HG02678 (cell line): ENCODE results near the gene PACS1.
"Not testable (repeated sequence)": the region's sequence is repeated elsewhere in the genome, so short reads cannot be mapped to it uniquely, and the experiment has no call there.

ENCODE experiments used
- ATAC-seq: cut with Tn5 transposase; IDR thresholded peaks from one replicate; pipeline ENCODE4 v1.9.1; 2021; ENCODE audit warnings: mild to moderate bottlenecking, moderate library complexity; ENCODE audit not compliant: unreplicated experiment

The PACS1 gene

DNA sequence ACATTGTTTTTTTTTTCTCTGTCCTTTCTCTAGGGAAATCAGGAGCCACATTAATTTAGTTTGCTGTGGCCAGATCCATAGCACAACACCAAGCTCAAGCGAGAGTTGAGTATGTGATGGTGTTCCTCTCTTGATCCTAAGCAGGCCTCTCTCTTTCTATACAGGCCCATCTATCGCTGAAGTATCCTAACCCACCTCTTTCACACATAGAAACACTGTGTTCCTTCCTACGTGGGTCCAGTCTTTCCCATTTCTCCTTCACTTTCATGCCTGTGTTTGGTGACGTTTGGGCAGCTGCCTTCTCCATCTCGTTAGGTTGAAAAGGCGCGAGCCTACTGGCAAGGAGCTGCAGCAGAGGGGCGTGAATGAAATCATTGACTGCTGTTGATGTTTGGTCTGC lies 2.4 kb downstream of the PACS1 start:
- no peak for ATAC-seq

DNA sequence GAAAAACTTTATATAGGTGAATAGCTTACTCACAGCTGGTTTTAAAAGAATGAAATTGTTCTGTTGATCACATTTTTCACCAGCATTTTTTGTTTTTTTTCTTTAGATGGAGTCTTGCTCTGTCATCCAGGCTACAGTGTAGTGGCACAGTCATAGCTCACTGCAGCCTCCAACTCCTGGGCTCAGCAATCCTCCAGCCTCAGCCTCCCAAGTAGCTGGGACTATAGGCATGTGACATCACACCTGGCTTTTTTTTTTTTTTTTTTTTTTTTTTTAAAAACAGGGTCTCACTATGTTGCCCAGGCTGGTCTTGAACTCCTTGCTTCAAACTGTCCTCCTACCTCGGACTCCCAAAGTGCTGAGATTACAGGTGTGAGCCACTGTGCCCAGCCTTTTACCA lies 3.6 kb downstream of the PACS1 start:
- ATAC-seq: no peak

DNA sequence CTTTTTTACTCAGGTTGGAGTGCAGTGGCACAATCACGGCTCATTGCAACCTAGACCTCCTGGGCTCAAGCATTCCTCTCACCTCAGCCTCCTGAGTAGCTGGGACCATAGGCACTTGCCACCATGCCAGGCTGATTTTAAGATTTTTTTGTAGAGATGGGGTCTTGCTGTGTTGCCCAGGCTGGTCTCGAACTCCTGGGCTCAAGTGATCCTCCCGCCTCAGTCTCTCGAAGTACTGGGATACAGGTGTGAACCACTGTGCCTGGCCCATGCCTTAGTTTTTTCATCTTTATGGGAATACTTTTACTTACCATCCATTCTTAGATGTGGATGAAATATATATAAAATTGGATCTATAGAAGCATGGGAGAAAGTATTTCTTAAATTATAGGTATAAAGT lies 5.2 kb downstream of the PACS1 start:
- ATAC-seq: no peak

DNA sequence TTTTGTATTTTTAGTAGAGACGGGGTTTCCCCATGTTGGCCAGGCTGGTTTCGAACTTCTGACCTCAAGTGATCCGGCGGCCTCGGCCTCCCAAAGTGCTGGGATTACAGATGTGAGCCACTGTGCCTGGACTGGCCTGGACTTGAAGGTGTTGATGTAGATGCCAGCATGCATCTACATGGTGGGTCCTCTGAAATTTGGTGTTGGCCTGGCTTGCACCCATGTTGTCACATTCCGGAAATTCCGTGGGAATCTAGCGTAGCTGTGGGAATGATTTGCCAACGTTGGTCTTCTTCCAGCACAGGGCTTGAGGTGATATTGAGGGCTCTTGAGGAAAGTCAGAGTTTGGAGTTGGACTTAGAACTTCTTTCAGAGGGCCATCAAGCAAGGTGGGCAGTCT lies 6.5 kb downstream of the PACS1 start:
- no peak for ATAC-seq

DNA sequence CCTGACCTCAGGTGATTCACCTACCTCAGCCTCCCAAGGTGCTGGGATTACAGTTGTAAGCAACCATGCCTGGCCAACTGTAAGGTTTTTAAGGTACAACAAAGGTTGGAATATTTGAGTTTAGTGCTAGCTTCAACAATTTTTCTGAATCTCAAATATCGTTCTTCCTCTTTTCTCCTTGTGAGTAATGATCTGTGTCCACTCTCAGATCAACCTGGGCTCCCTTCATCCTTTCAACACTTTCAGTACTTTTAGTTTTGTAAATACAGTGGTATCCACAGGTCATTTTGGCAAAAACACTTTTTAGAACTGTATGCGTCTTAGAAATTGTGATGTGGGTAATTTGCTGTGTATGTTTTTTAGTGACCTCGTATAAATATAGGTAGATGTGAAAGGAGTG lies 7.9 kb downstream of the PACS1 start:
- no peak for ATAC-seq

DNA sequence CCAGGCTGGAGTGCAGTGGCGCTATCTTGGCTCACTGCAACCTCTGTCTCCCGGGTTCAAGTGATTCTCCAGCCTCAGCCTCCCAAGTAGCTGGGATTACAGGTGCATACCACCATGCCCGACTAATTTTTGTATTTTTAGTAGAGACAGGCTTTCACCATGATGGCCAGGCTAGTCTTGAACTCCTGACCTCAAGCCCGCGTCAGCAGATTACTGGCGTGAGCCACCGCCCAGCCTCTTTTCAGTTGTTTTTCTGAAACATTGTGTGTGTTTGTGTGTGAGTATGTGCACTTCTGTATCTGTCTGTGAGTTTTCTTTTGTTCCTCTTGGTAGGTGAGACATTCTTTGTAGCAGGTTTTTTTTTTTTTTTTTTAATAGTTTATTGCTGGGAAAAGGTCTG lies 8.9 kb downstream of the PACS1 start:
- ATAC-seq: not testable (repeated sequence)

DNA sequence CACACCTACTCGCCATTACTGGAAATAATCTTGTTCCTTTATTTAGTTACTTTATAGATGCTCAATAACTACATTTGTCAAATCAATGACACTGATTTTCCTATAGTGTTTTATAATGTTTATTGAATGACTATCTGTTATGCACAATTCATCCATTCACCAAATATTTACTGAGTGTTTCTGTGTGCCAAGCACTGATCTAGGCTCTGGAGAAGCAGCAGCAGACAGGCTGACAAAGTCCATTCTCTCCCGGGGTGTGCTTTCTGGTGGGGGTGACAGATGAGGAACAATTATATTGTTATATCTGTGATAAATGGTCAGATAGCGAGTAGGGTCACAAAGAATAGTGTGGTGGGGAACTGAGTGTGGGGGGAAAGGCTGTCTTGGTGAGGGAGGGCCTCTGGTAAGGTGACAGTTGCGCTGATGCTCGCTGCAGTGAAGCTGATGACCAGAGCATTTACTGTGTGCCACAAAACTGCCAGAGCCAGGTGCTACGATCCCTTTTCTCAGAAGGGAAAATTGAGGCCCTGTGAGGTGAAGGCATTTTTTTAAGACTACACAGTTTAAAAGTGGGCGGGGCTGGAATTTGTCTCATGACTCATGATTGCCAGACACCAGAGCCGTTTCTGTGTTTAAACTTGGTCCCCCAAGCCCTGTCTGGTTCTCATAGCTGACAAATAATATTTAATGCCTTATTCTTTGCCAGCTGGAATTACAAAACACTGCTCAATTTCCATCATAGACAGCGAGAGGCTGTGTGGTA lies 10.2 kb downstream of the PACS1 start:
- ATAC-seq: no peak

DNA sequence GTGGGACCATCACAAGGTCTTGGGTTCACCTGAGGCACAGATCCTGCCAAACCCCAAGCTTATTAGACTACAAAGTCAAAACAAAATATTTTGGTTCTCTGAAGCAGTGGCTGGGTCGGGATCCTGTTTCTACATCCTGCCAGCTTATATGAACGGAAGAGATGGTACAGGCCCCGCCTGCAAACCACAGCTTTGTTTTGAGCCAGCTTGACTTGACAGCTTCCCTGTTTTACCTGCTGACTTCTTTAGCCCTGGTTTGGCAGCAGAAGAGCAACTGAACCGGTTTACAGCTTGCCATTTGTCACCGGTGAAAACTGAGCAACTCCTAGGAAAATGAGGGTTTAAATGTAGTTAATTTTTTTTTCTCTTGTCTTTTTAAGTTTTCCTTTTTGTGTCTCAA lies 11.4 kb downstream of the PACS1 start:
- no peak for ATAC-seq

DNA sequence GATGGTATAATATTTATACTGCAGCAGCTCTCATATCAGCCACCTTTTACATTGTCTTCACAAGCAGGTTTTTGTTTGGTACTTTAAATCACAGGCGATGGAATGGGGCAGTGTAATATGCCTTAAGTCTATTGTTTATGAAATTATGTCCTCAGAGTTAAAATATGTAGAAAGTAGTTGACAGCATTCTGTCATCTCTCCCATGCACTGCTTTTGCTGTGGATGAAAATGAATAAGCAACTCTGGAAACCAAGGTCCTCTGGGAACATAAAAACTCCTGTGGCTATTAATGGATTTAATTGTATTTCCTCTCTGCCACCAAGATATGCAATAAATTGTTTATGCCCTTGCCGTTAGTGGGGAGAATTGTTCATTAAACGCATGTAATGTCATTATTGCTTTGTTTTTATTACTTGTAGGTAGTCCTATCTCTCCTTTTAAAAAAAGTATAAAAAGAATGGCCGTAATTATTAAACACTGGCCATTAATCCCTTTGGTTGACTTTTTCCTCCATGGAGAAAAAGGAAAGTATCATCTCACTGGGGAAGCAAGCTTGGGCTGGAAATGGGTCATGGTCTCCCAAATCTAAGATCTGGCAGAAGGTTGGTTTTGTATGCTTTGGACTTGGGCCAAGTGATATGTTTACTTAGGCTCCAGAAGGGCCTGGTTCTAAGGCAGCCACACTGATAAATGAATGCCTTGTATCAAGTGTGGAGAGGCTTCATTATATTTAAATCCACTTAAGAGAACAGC lies 13.1 kb downstream of the PACS1 start:
- no peak for ATAC-seq

DNA sequence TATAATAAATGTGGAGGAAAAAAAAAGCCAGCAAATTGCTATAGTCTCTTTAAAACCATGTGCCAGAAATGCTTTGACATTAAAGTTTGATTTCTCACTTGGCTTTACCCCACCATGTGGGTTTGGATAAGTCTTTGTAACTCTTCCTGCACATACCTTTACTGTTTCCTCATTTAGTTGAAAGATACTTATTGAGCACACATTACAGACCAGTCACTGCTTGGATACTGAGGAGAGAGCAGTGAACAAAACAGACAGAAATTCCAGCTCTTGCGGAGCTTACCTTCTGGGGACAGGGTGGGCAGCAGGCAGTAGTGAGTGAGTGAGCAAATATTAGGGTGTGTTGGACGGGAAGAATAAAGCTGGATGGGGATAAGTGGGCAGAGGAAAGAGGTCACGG lies 13.7 kb downstream of the PACS1 start:
- ATAC-seq: no peak

DNA sequence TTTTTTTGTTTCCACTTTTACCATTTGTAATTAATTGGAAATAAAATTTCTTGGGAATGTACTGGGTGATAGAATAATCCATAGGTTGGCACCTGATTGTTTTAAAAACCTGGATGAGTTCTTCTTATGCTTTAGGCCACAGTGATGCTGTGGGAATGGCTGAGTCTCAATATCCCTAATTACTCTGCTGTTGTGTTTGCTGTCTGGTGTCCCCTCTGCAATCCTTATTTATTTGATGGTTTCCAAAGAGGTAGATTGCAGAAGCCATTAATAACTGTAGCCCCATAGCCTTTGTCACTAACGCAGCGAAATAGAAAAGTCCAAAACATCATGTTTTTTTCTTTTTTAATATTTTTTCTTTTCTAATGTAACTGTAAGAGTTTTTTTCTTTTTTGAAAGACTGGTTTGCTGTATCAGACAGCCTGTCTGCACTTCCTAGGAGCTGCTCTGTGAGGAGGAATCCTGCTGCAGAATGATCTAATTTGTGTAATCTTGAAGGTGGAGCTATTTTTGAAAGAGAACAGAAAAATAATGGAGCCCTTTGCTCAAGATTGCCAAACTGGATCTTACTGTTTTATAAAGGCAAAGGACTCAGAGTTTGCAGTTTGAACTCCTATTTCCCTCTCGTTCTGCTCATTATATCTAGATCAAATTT lies 14.9 kb downstream of the PACS1 start:
- ATAC-seq: no peak

DNA sequence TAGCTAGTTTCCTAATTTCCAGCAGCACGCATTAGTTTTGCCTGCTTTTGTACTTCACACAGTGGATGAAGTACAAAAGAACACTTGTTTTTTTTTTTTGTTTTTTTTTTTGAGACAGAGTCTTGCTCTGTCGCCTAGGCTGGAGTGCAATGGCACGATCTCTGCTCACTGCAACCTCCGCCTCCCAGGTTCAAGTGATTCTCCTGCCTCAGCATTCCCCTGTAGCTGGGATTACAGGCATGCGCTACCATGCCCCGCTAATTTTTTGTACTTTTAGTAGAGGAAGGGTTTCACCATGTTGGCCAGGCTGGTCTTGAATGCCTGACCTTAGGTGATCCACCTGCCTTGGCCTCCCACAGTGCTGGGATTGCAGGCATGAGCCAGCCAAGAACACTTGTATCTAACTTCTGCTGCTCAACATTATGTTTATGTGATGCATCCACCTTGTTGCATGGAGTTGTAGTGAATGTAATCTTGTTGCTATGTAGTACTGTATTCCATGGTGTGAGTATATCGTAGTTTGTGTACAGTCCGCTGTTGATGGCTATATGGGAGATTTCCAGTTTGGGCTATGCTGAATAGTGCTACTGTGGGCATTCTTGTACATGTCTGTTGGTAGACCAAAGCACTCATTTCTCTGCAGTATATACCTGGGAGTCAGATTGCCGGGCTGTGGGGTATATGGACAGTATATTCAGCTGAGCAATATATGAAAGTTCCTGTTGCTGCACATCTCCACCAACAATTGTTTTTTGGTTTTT lies 17.3 kb downstream of the PACS1 start:
- no peak for ATAC-seq

DNA sequence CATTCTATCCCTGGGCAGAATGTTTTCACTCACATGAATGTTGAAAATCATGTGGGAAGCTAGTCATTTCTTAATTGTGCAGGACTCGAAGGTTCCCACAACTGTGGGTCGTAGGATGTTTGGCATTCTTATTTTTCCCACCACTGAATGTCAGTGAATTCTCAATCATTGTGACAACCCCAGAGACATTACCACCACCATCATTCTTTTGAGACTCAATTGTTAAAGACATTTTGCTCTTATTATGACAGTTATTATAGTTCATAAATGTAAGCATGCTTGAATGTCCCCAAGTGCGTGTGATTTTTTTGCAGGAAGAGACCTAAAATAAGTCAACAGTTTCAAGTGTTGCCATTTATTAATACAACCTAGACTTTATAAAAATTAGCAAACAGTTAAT lies 19.0 kb downstream of the PACS1 start:
- ATAC-seq: no peak

DNA sequence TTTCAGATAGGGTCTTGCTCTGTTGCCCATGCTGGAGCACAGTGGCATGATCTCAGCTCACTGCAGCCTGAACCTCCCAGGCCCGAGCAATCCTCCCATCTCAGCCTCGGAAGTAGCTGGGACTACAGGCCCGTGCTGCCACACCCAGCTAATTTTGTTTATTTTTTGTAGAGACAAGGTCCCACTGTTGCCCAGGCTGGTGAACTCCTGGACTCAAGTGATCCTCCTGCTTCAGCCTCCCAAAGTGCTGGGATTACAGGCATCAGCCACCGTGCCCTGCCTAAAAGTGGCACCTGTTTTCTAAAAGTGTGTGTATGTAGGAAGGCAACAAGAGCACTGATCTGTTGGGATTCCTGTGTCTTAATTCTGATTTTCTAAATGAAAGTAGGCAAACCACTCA lies 20.2 kb downstream of the PACS1 start:
- ATAC-seq: no peak

DNA sequence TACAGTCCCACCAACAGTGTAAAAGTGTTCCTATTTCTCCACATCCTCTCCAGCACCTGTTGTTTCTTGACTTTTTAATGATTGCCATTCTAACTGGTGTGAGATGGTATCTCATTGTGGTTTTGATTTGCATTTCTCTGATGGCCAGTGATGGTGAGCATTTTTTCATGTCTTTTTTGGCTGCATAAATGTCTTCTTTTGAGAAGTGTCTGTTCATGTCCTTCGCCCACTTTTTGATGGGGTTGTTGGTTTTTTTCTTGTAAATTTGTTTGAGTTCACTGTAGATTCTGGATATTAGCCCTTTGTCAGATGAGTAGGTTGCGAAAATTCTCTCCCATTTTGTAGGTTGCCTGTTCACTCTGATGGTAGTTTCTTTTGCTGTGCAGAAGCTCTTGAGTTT lies 22.1 kb downstream of the PACS1 start:
- ATAC-seq: not testable (repeated sequence)

DNA sequence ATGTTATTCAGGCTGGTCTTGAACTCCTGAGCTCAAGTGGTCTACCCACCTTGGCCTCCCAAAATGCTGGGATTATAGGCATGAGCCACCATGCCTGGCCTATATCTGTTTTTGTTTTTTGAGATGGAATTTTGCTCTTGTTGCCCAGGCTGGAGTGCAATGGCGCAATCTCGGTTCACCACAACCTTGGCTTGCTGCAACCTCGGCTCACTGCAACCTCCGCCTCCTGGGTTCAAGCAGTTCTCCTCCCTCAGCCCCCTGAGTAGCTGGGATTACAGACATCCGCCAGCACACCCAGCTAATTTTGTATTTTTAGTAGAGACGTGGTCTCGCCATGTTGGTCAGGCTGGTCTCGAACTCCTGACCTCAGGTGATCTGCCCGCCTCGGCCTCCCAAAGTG lies 29.7 kb downstream of the PACS1 start:
- ATAC-seq: not testable (repeated sequence)

DNA sequence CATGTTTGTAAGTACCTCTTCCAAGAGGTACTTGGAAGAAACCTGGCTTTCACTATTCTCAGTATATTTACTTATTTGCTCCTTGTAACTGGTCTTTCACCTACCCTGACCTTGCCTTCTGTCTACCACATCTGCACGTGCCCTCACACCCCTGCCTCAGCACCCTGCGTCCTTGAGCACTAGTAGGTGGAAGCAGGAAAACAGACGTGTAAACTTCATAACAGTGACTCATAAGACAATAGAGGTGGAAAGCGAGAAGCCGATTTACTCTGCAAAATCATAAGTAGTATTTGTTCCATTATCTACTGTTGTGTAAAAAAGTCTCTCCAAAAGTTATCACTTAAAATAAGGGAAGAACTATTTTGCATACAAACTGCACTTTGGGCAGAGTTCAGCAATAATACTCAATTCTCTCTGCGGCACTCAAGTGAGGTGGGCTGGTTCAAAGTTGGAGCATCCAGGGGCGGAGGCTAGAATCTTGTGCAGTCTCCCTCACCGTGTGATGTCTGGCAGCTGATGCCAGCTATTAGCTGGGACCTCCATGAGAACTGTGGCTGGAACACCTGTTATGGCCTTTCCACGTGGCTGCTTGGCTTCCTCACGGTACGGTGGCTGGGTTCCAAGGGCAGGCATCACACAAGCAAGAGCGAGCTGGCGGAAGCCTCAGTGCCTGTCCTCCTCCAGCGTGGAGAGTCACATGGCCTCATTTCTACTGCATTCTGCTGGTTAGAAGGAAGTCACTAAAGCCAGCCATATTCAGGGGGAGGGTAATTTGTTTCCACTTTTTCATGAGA lies 30.4 kb downstream of the PACS1 start:
- ATAC-seq: no peak

DNA sequence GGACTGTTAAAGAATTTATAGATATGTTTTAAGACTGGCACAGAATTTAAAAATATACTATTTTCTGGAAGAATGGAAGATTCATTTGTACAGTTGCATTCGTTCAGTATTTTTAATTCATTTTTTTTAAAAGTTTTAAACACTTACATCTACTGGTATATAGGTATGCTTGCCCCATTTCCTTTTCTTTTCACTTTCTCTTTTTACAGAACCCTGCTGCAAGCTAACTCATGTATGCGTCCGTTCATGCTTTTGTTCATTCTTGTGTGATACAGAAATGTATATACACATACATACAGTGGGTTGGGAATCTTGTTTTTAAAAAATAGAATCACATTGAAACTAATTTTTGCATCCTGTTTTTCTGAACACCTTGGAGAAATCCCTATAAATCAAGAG lies 31.0 kb downstream of the PACS1 start:
- no peak for ATAC-seq

DNA sequence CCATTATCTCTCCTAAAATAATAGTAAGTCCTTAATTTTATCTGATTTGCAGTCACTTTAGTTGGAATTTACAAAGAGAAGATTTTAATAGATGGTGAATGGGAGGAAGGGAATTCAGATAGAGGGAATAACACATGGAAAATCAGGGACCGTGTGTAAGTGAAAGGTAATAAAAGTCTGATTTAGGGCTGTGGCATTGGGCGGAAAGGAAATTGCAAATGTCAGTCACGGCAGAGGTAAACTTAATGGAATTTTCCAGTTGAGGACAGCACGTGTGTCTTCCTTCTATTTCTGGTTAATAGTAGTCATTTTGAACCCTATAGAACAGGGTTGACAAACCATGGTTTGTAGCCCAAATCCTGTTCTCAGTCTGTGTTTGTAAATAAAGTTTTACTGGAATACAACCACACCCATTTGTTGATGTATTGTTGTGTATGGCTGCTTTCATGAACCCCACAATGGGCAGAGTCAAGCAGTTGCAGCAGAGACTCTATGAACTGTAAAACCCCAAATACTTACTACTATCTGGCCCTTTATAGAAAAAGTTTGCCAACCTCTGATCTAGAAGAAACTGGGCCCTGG lies 34.1 kb downstream of the PACS1 start:
- ATAC-seq: no peak
